Aorta (tissue), 5 donors: Measurements from ENCODE around the gene KAT5. TPM values are rescaled to one million over a fixed set of nuclear protein-coding genes. Genes with fewer than 3 reads are reported as not detected.
"Not testable (repeated sequence)": the region's sequence is repeated elsewhere in the genome, so short reads cannot be mapped to it uniquely, and the experiment has no call there.

ENCODE experiments used
- ATAC-seq: fragments of 200-7000 bp; cut with Tn5 transposase; one replicate; pipeline ENCODE4 v1.9.1; 2022; ENCODE audit warnings: moderate library complexity; ENCODE audit not compliant: low FRiP score
- DNase-seq, 2 donors: peaks; one replicate each; pipeline ENCODE4 v3.0.0-alpha.2; 2020
- H3K27ac ChIP-seq, 2 donors: one replicate each; pipeline ENCODE4 v1.5.1; 2013; ENCODE audit warnings: low read length in 2 of 2, mild to moderate bottlenecking in 2 of 2, moderate library complexity in 2 of 2, control low read depth in 1 of 2, inconsistent platforms in 1 of 2, low read depth in 1 of 2
- H3K27me3 ChIP-seq, 2 donors: one replicate each; pipeline ENCODE4 v1.6.1; 2013; ENCODE audit warnings: control low read depth in 1 of 2, low read length in 1 of 2, mild to moderate bottlenecking in 1 of 2, moderate library complexity in 1 of 2; ENCODE audit not compliant: insufficient read depth in 2 of 2, control insufficient read depth in 1 of 2
- H3K36me3 ChIP-seq, 2 donors: one replicate each; pipeline ENCODE4 v1.6.1; 2013; ENCODE audit warnings: control low read depth in 1 of 2, low read length in 1 of 2, mild to moderate bottlenecking in 1 of 2; ENCODE audit not compliant: insufficient read depth in 2 of 2, control insufficient read depth in 1 of 2
- H3K4me1 ChIP-seq, 2 donors: one replicate each; pipeline ENCODE4 v1.6.1; 2013; ENCODE audit warnings: low read length in 2 of 2, control low read depth in 1 of 2, mild to moderate bottlenecking in 1 of 2, moderate library complexity in 1 of 2; ENCODE audit not compliant: insufficient read depth in 2 of 2, control insufficient read depth in 1 of 2
- H3K4me3 ChIP-seq, 2 donors: one replicate each; pipeline ENCODE4 v1.5.1; 2013; ENCODE audit warnings: low read length in 2 of 2, control low read depth in 1 of 2, mild to moderate bottlenecking in 1 of 2
- H3K9me3 ChIP-seq: one replicate; pipeline ENCODE4 v1.6.1; 2013; ENCODE audit warnings: mild to moderate bottlenecking, low read length; ENCODE audit not compliant: control insufficient read depth
- WGBS, 2 donors: extraction: QIAGEN DNeasy Blood & Tissue Kit; methylation state at CpG; one replicate each; pipeline ENCODE4 v1.1.7; 2013; 5-methylcytosine and 5-hydroxymethylcytosine counted together
- intact Hi-C, 2 donors: fragments of 100-400 bp; cut with DNase I; formaldehyde crosslinking; loops; one replicate each; pipeline versions ENCODE4 v1.14.2 to v1.15.0; 2022
- polyA plus RNA-seq, 2 donors: library from polyadenylated mRNA; stranded (reverse); fragments of 200-250 nt; gene quantifications; one replicate each; pipeline ENCODE4 v1.2.3, GENCODE V29; 2013
- total RNA-seq, 2 donors: library from RNA; stranded (reverse); fragmentation: NEBNext Ultra II Directional; extraction: Animal tissue kit (Norgen Biotek cat#: 25700); gene quantifications; one replicate each; pipeline ENCODE4 v1.2.1, GENCODE V29; 2021
- donor health status: healthy with polysubstance abuse.
- donor health status: Bipolar disorder and iron deficiency.
- donor health status: DM: no; HTN: no; CAD: no.
- donor health status: DM: no; HTN: no; CAD: no.
- donor health status: DM: yes; HTN: yes; CAD: no.

Gene KAT5
- total and polyA plus RNA-seq, 4 donors = 29.2 to 120 (median 62.1) TPM

DNA sequence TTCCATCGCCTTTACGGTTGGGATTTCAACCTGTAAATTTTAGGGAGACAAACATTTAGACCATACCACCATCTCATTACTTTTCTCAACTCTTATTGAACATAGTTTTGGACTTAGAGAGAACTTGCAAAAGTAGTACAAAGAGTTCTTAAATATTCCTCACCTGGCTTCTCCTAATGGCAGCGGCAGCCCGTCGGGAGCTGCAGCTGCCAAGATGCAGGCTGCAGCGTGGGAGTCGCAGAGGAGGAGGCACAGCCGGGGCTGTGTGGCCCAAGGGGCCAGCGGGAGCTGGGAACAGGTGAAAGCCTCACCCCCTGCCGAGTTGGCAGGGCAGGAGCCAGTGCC, 31.6 kb downstream of the KAT5 start:
- DNase-seq (no peak), ATAC-seq (no peak)
- Histone ChIP-seq H3K9me3 (no peaks in the 10 kb centered on the region), H3K27me3 (no peaks in the 10 kb centered on the region), H3K36me3 (no peaks in the 10 kb centered on the region), H3K4me3 (no peak overlapping the region), H3K27ac (no peak overlapping the region), H3K4me1 (no peaks in the 10 kb centered on the region)
- intact Hi-C loops = no loop called here
- WGBS, 2 donors = 73 to 77% methylated on average over 9 to 10 of the region's 10 CpGs

DNA sequence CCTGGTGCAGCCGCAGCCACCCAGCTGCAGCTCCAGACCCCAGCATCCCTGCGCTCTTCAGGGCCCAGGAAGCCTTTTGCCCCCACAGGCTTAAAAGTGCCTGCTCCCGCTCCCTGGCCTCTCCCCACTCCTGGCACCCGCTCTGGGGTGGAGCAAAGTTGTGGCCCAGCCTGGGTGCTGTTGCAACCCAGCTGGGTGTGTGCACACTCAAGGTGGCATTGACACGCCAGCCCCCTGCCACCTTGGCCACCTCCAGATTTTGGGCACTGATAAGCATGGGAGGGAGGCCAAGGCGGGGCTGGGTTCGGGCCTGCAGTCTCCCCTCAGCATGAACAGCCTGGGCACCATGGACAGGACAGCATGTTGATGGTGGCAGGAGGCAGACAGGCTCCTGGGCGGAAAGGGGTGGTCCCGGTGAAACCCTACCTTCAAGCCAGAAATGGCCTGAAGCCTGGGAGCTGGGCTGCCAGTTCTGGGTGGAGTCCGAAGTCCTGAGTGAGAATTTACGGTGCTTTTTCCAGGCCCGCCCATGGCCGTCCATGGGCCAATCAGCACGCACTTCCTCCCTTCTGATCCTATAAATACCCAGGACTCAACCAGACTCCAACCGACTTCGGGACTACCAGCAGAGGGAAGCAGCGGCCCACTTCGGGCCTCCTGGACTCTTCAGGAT, 32.1 kb downstream of the KAT5 start:
- ATAC-seq = no peak
- 82% methylated on average over 18 of the region's 18 CpGs for WGBS, 2 donors

DNA sequence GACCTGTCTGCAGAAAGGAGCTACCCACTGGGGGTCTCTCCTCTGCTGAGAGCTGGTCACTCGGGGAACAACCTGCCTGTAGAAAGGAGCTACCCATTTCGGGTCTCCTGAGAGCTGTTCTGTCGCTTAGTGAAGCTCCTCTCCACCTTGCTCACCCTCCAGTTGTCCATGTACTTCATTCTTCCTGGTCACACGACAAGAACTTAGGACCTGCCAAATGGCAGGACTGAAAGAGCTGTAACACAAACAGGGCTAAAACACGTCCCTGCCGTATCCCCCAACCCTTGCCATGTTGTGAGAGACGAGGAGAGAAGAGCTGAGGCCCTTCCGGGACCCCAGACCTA, 32.6 kb downstream of the KAT5 start:
- H3K9me3 ChIP-seq = no peaks in the 10 kb centered on the region
- no peak for DNase-seq
- no peaks in the 10 kb centered on the region for H3K36me3 ChIP-seq
- WGBS, 2 donors = 78 to 79% methylated on average over 8 of the region's 8 CpGs
- H3K4me1 ChIP-seq = no peaks in the 10 kb centered on the region
- intact Hi-C loops = no loop called here
- no peak overlapping the region for H3K27ac ChIP-seq
- H3K27me3 ChIP-seq = no peaks in the 10 kb centered on the region
- ATAC-seq = no peak
- no peak overlapping the region for H3K4me3 ChIP-seq

More for the DNA sequence above, 32.1 kb downstream of the KAT5 start:
- H3K27me3 ChIP-seq = no peaks in the 10 kb centered on the region
- H3K4me1 ChIP-seq = no peaks in the 10 kb centered on the region
- no peak for DNase-seq
- H3K27ac ChIP-seq = no peak overlapping the region
- no peaks in the 10 kb centered on the region for H3K9me3 ChIP-seq
- H3K36me3 ChIP-seq = no peaks in the 10 kb centered on the region
- intact Hi-C loops = no loop called here
- H3K4me3 ChIP-seq = no peak overlapping the region

DNA sequence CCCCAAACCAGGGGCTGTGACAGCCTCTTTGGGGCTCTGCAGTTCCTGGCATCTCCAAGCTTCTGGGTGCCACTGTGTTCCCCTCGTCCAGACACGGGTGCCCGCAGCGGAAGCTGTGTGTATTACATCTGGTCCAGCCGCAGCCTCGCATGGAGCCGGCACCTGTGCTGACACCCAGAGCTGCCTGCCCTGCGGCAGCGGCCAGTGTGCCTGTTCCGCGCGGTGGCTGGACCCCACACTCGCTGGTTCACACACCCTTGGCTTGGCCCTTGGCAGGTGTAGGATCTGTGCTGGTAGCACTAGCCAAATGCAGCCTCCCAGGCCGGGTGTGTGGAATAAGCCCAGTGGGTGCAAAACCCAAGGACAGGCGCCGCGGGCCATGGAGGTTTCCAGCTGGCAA, 33.0 kb downstream of the KAT5 start:
- 91 to 94% methylated on average over 16 to 17 of the region's 17 CpGs for WGBS, 2 donors
- H3K4me3 ChIP-seq = no peak overlapping the region
- ATAC-seq (no peak), DNase-seq (no peak)
- no peak overlapping the region for H3K27ac ChIP-seq
- no peaks in the 10 kb centered on the region for H3K4me1 ChIP-seq
- H3K36me3 ChIP-seq = no peaks in the 10 kb centered on the region
- no peaks in the 10 kb centered on the region for H3K9me3 ChIP-seq
- no peaks in the 10 kb centered on the region for H3K27me3 ChIP-seq
- intact Hi-C loops = no loop called here

DNA sequence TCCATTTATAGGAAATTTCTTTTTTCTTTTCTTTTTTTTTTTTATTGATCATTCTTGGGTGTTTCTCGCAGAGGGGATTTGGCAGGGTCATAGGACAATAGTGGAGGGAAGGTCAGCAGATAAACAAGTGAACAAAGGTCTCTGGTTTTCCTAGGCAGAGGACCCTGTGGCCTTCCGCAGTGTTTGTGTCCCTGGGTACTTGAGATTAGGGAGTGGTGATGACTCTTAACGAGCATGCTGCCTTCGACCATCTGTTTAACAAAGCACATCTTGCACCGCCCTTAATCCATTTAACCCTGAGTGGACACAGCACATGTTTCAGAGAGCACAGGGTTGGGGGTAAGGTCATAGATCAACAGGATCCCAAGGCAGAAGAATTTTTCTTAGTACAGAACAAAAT, 50.1 kb downstream of the KAT5 start:
- H3K27me3 ChIP-seq, H3K4me3 ChIP-seq, H3K4me1 ChIP-seq, H3K36me3 ChIP-seq, DNase-seq, ATAC-seq, H3K27ac ChIP-seq, H3K9me3 ChIP-seq, intact Hi-C loops: not testable (repeated sequence)
- 77 to 87% methylated on average over 5 of the region's 5 CpGs for WGBS, 2 donors

DNA sequence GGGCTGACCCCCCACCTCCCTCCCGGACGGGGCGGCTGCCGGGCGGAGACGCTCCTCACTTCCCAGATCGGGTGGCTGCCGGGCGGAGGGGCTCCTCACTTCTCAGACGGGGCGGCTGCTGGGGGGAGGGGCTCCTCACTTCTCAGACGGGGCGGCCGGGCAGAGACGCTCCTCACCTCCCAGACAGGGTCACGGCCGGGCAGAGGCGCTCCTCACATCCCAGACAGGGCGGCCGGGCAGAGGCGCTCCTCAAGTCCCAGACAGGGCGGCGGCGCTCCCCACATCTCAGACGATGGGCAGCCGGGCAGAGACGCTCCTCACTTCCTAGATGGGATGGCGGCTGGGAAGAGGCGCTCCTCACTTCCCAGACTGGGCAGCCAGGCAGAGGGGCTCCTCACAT, 50.8 kb downstream of the KAT5 start:
- WGBS, 2 donors = 91 to 95% methylated on average over 19 to 29 of the region's 29 CpGs
- H3K36me3 ChIP-seq, intact Hi-C loops, H3K27me3 ChIP-seq, H3K27ac ChIP-seq, H3K4me3 ChIP-seq, DNase-seq, H3K4me1 ChIP-seq, ATAC-seq, H3K9me3 ChIP-seq: not testable (repeated sequence)

DNA sequence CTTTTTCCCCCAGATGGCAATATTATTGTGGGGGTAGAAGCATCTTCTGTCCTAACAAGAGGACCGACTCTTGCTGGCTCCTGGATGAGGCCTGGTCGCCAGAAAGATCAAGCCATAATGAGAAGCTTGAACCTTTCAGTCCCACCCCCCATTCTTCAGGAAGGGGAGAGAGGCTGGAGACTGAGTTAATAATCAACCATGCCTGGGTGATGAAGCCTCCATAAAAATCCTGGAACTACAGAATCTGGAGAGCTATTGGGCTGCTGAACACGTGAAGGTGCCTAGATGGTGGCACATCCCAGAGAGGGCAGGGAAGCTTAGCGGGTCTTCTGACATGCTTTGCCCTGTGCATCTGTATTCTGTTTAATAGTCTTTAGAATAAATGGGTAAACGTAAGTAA, 52.4 kb downstream of the KAT5 start:
- H3K27me3 ChIP-seq = no peaks in the 10 kb centered on the region
- DNase-seq = no peak
- WGBS, 2 donors = 73 to 78% methylated on average over 5 of the region's 5 CpGs
- no peaks in the 10 kb centered on the region for H3K9me3 ChIP-seq
- no peak overlapping the region for H3K27ac ChIP-seq
- no peaks in the 10 kb centered on the region for H3K36me3 ChIP-seq
- ATAC-seq = no peak
- intact Hi-C loops = no loop called here
- no peaks in the 10 kb centered on the region for H3K4me1 ChIP-seq
- no peak overlapping the region for H3K4me3 ChIP-seq

DNA sequence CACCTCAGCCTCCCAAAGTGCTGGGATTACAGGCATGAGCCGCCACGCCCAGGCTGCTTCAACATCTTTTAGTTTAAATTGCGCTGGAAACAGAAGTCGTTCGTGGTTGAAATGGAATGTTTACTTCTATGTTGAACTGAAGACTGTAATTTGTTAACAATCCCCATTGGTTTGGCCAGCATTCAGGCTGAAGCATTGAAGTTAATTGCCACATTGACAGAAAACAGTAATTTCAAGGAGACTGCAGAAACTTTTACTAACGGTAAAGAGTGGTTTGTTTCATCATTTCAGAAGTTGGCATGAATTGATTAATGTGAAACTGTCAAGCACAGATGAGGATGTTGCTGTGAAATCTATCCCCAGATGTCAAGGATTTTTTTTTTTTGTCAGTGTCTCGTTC, 54.5 kb downstream of the KAT5 start:
- intact Hi-C loops = loop anchor here in 1 of 2 donors (5.0 kb wide), 1 partner anchor 54 kb away; the partner anchor contains the start of gene KAT5
- no peaks in the 10 kb centered on the region for H3K27me3 ChIP-seq
- no peak overlapping the region for H3K4me3 ChIP-seq
- H3K36me3 ChIP-seq = no peaks in the 10 kb centered on the region
- no peak overlapping the region for H3K27ac ChIP-seq
- 71 to 74% methylated on average over 7 of the region's 7 CpGs for WGBS, 2 donors
- ATAC-seq = no peak
- no peaks in the 10 kb centered on the region for H3K9me3 ChIP-seq
- no peaks in the 10 kb centered on the region for H3K4me1 ChIP-seq
- no peak for DNase-seq

DNA sequence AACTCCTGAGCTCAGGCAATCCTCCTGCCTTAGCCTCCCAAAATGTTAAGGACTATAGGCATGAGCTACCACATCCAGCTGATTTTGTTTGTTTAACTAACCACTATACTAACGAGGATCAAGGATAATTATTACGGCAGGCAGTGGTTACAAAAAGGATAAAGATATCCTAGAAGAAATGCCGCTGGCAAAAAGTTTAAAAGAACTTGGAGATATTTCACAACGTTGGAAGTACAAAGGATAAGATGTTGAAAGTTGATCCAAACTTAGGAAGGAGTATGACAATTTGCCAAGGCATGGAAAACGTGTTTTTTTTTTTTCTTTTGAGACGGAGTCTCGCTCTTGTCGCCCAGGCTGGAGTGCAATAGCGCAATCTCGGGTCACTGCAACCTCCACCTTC, 55.4 kb downstream of the KAT5 start:
- no peak overlapping the region for H3K27ac ChIP-seq
- WGBS, 2 donors = 77 to 78% methylated on average over 10 of the region's 10 CpGs
- intact Hi-C loops = loop anchor here in 1 of 2 donors (5.0 kb wide), 1 partner anchor 55 kb away; the partner anchor contains the start of gene KAT5
- DNase-seq (no peak), ATAC-seq (no peak)
- H3K36me3 ChIP-seq = no peaks in the 10 kb centered on the region
- H3K4me1 ChIP-seq = no peaks in the 10 kb centered on the region
- no peaks in the 10 kb centered on the region for H3K27me3 ChIP-seq
- H3K4me3 ChIP-seq = no peak overlapping the region
- no peaks in the 10 kb centered on the region for H3K9me3 ChIP-seq
